Panc1 (cell line): ENCODE results near the gene CWC22. TPM values are rescaled to one million over a fixed set of nuclear protein-coding genes. Genes with fewer than 3 reads are reported as not detected.

ENCODE experiments used
- ATAC-seq: fragments of 200-7000 bp; cut with Tn5 transposase; 2 replicates; pipeline ENCODE4 v1.9.1; 2020; ENCODE audit warnings: mild to moderate bottlenecking, moderate library complexity
- BruUV-seq: library from RNA; stranded (reverse); fragments of 400-500 nt; replicated peaks from 2 replicates; lab custom pipeline; 2021; lab: Mats Ljungman, UMichigan
- CTCF ChIA-PET: fragments of 300-600 bp; sonication (Branson Sonifier 250); formaldehyde crosslinking; loops from one replicate; lab custom pipeline; 2022; ENCODE audit warnings: antibody characterized with exemption; lab: Charles Lee
- POLR2A ChIA-PET: fragments of 300-600 bp; sonication (Branson Sonifier 250); formaldehyde crosslinking; loops from one replicate; lab custom pipeline; 2022; ENCODE audit warnings: antibody characterized with exemption; lab: Charles Lee
- DNase-seq: peaks from one replicate; pipeline ENCODE4 v3.0.0-alpha.2; 2010; ENCODE audit warnings: low read depth, low spot score
- H3K27ac ChIP-seq: 2 replicates; pipeline ENCODE4 v1.5.1; 2011; ENCODE audit warnings: mild to moderate bottlenecking, low read length, inconsistent platforms
- H3K27me3 ChIP-seq: fragments of 200-500 bp; sonication (Bioruptor generic); 2 replicates; pipeline ENCODE4 v1.6.0; 2014; ENCODE audit warnings: low read length, inconsistent platforms; ENCODE audit not compliant: control insufficient read depth, insufficient read depth
- H3K36me3 ChIP-seq: fragments of 200-500 bp; sonication (Bioruptor generic); 2 replicates; pipeline ENCODE4 v1.5.1; 2014; ENCODE audit warnings: inconsistent platforms, mild to moderate bottlenecking, low read length, moderate library complexity; ENCODE audit not compliant: control insufficient read depth, insufficient read depth
- H3K4me1 ChIP-seq: 2 replicates; pipeline ENCODE4 v1.5.1; 2011; ENCODE audit warnings: inconsistent platforms, mild to moderate bottlenecking, low read length, moderate library complexity; ENCODE audit not compliant: control insufficient read depth, insufficient read depth
- H3K4me3 ChIP-seq, 2 experiments: 2 replicates each; pipeline ENCODE4 v1.5.1; 2011 to 2012; ENCODE audit warnings: low read depth in 2 of 2, low read length in 2 of 2, mild to moderate bottlenecking in 2 of 2, inconsistent platforms in 1 of 2, moderate library complexity in 1 of 2
- H3K9me3 ChIP-seq: fragments of 200-500 bp; sonication (Bioruptor generic); 2 replicates; pipeline ENCODE4 v1.5.1; 2014; ENCODE audit warnings: low read depth, mild to moderate bottlenecking, inconsistent platforms, low read length, moderate library complexity; ENCODE audit not compliant: control insufficient read depth, insufficient read depth
- POLR2AphosphoS5 ChIP-seq: IDR thresholded peaks from 2 replicates; pipeline ENCODE4 v1.6.1; 2012; ENCODE audit warnings: mild to moderate bottlenecking, low read depth, low read length, moderate library complexity
- SIN3A ChIP-seq: IDR thresholded peaks from 2 replicates; pipeline ENCODE4 v1.6.1; 2012; ENCODE audit warnings: low read depth, mild to moderate bottlenecking, low read length, moderate library complexity, borderline replicate concordance; ENCODE audit not compliant: insufficient read depth
- TCF7L2 ChIP-seq: IDR thresholded peaks from 2 replicates; pipeline ENCODE4 v1.6.1; 2011; ENCODE audit warnings: mild to moderate bottlenecking, low read depth, low read length, inconsistent platforms
- in situ Hi-C: cut with HindIII; loops from 2 replicates; pipeline ENCODE4 v1.10.0; 2016; ENCODE audit warnings: low sequenced_read_pairs, low pct_unique_long_range_greater_than_20kb
- intact Hi-C: fragments of 100-400 bp; cut with micrococcal nuclease; formaldehyde crosslinking; loops from one replicate; pipeline ENCODE4 v1.10.0; 2022; ENCODE audit not compliant: unreplicated experiment
- total RNA-seq: library from RNA; stranded (reverse); gene quantifications from one replicate; pipeline ENCODE4 v1.2.1, GENCODE V29; 2021; ENCODE audit not compliant: unreplicated experiment
- TF ChIP-seq, protein P1 (sequence below), 2 experiments: IDR thresholded peaks; 2 replicates each; pipeline ENCODE4 v1.6.1; 2011 to 2012; ENCODE audit warnings: low read depth in 2 of 2, control low read depth in 1 of 2, low read length in 1 of 2, mild to moderate bottlenecking in 1 of 2, moderate library complexity in 1 of 2; ENCODE audit not compliant: insufficient read depth in 1 of 2
- TF ChIP-seq, protein P2 (sequence below): fragments of 450-650 bp; IDR thresholded peaks from 2 replicates; pipeline ENCODE4 v1.5.1; 2017; ENCODE audit warnings: mild to moderate bottlenecking

CWC22 gene
- total RNA-seq, 1 experiment from 2014 or later, result 17.2 TPM

DNA sequence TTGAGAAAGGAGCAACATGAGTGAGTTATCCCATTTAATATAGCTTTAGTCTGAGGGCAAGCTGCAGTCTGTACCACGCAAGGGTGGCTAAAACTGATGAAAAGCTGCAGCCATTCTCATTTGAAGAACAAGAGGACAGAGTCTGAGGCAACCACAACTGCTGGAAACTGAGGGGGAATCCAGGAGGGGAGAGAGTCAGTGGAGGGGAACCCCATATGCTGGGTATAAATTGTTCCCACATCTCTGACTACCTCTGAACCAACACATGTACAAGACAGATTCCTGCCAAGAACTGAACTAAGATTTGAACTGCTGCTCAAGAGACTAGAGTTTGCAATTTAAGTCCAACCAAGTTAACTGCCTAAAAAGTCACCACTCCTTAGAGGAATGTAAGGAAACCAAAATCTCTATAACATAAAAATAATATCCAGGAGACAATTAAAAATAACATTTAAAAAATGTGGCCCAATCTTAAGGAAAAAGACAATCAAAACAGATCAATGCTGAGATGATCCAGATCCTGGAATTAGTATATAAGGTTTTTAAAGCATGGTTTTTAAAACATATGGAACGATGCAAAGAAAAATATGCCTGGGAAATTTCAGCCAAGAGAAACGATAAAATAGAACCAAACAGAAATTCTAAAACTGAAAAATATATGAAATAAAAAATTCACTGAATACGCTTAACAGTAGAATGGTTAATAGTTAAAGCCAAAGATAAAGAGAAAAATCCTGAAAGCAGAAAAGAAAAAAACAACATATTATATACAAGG, 11.2 kb downstream of the CWC22 start:
- Histone ChIP-seq H3K9me3 (no peaks in the 10 kb centered on the region), H3K27me3 (no peaks in the 10 kb centered on the region), H3K27ac (no peak overlapping the region), H3K4me1 (no peaks in the 10 kb centered on the region), H3K4me3 (no peak overlapping the region), H3K36me3 (peaks cover 9% of the 10 kb centered on the region)
- ATAC-seq (no peak), DNase-seq (no peak)
- in situ Hi-C loops (no loop called here), intact Hi-C loops (no loop called here)
- no TSS peak for BruUV-seq
- ChIA-PET POLR2A (no interaction called here), CTCF (no interaction called here)
- no peak for TF ChIP-seq SIN3A
- TF ChIP-seq, protein P1, sequence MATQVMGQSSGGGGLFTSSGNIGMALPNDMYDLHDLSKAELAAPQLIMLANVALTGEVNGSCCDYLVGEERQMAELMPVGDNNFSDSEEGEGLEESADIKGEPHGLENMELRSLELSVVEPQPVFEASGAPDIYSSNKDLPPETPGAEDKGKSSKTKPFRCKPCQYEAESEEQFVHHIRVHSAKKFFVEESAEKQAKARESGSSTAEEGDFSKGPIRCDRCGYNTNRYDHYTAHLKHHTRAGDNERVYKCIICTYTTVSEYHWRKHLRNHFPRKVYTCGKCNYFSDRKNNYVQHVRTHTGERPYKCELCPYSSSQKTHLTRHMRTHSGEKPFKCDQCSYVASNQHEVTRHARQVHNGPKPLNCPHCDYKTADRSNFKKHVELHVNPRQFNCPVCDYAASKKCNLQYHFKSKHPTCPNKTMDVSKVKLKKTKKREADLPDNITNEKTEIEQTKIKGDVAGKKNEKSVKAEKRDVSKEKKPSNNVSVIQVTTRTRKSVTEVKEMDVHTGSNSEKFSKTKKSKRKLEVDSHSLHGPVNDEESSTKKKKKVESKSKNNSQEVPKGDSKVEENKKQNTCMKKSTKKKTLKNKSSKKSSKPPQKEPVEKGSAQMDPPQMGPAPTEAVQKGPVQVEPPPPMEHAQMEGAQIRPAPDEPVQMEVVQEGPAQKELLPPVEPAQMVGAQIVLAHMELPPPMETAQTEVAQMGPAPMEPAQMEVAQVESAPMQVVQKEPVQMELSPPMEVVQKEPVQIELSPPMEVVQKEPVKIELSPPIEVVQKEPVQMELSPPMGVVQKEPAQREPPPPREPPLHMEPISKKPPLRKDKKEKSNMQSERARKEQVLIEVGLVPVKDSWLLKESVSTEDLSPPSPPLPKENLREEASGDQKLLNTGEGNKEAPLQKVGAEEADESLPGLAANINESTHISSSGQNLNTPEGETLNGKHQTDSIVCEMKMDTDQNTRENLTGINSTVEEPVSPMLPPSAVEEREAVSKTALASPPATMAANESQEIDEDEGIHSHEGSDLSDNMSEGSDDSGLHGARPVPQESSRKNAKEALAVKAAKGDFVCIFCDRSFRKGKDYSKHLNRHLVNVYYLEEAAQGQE (IDR thresholded peaks at IDR 0.05; ENCODE audit: insufficient read depth in 1 of 2, low read depth in 2 of 2, low read length in 1 of 2), result no peak
- TF ChIP-seq, protein P2, sequence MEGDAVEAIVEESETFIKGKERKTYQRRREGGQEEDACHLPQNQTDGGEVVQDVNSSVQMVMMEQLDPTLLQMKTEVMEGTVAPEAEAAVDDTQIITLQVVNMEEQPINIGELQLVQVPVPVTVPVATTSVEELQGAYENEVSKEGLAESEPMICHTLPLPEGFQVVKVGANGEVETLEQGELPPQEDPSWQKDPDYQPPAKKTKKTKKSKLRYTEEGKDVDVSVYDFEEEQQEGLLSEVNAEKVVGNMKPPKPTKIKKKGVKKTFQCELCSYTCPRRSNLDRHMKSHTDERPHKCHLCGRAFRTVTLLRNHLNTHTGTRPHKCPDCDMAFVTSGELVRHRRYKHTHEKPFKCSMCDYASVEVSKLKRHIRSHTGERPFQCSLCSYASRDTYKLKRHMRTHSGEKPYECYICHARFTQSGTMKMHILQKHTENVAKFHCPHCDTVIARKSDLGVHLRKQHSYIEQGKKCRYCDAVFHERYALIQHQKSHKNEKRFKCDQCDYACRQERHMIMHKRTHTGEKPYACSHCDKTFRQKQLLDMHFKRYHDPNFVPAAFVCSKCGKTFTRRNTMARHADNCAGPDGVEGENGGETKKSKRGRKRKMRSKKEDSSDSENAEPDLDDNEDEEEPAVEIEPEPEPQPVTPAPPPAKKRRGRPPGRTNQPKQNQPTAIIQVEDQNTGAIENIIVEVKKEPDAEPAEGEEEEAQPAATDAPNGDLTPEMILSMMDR, result no peak
- no peak for TF ChIP-seq TCF7L2
- TF ChIP-seq POLR2AphosphoS5, result no peak

DNA sequence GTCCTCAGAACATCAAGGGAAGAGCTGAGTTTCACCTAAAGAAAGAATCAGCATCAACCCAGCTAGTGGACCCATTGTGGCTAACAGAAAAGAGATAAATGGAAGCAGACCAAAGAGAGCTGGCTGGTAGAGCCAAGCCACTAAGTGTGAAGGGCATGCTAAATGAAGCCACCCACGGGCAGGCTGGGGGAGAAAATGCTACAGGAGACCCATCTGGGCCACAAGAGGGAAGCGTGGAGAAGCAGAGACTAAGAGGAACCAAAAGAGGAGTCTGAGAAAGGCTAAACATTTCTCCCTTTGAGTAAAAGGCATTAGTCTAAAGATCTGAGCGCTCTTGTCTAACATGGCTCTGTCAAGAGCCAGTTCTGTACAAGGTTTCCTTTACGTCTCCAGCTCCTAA, 15.8 kb downstream of the CWC22 start:
- TF ChIP-seq, protein P2, result peak; percentile 35
- TF ChIP-seq, protein P1 (IDR thresholded peaks at IDR 0.05; ENCODE audit: insufficient read depth in 1 of 2, low read depth in 2 of 2, low read length in 1 of 2), result no peak
- CTCF ChIA-PET, result no interaction called here
- POLR2A ChIA-PET, result no interaction called here
- no peak overlapping the region for H3K27ac ChIP-seq
- ATAC-seq (peak; percentile 56; the same call in 1 of the 2 replicates), DNase-seq (no peak)
- H3K9me3 ChIP-seq, result no peaks in the 10 kb centered on the region
- no peaks in the 10 kb centered on the region for H3K4me1 ChIP-seq
- H3K36me3 ChIP-seq, result peaks cover 21% of the 10 kb centered on the region
- no peak overlapping the region for H3K4me3 ChIP-seq
- H3K27me3 ChIP-seq, result no peaks in the 10 kb centered on the region
- in situ Hi-C loops, result no loop called here
- intact Hi-C loops, result no loop called here
- no TSS peak for BruUV-seq
